Body of pancreas (tissue), 4 donors: ENCODE measurements around the gene YPEL4.

Source experiments
- CTCF ChIP-seq, 7 experiments: fragments of 450-650 bp in 4 of 7; fragments of 200-600 bp in 3 of 7; sonication (generic) in 3 of 7; IDR thresholded peaks; one replicate each; pipeline ENCODE4 v1.5.1; 2016 to 2019; ENCODE audit warnings: antibody characterized with exemption in 7 of 7
- POLR2A ChIP-seq, 3 donors: fragments of 450-650 bp; IDR thresholded peaks; one replicate each; pipeline ENCODE4 v1.6.1; 2016; ENCODE audit warnings: antibody characterized with exemption in 3 of 3, mild to moderate bottlenecking in 2 of 3

- no peak for TF ChIP-seq CTCF (IDR thresholded peaks at IDR 0.05)
- no peak for TF ChIP-seq POLR2A (IDR thresholded peaks at IDR 0.05)
These were observed 39.5 kb downstream of the YPEL4 start for GRCh38 chr11:57610170-57610569.
